C4-2B (cell line): ENCODE results near the gene ZNF778.

Experiments used
- H3K27ac ChIP-seq: fragments of 450-650 bp; 2 replicates; pipeline ENCODE4 v1.5.1; 2017
- ZFX ChIP-seq: fragments of 450-650 bp; IDR thresholded peaks from 2 replicates; pipeline ENCODE4 v1.6.1; 2017
- TF ChIP-seq, protein P1 (sequence below): fragments of 450-650 bp; conservative IDR thresholded peaks from 2 replicates; pipeline ENCODE4 v1.5.1; 2017; ENCODE audit warnings: mild to moderate bottlenecking

ZNF778 gene

DNA sequence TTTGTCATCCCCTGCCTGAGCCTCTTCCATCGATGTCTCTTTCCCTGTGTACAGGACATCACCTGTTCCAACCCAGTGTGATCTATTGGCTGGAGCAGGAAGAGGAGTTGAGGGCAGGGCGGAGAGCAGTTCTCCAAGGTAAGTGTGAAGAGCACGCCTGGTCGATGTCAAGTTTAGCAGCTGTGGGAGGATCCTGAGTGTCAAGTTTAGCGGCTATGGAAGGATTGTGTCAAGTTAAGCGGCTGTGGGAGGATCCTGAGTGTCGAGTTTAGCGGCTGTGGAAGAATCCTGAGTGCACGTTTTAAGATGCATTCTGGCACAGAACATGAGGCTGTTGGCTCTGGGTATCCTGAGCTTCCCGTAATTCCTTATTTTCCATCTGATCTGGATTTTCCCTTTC, 7.2 kb downstream of the ZNF778 start:
- H3K27ac ChIP-seq = no peak overlapping the region
- TF ChIP-seq, protein P1, sequence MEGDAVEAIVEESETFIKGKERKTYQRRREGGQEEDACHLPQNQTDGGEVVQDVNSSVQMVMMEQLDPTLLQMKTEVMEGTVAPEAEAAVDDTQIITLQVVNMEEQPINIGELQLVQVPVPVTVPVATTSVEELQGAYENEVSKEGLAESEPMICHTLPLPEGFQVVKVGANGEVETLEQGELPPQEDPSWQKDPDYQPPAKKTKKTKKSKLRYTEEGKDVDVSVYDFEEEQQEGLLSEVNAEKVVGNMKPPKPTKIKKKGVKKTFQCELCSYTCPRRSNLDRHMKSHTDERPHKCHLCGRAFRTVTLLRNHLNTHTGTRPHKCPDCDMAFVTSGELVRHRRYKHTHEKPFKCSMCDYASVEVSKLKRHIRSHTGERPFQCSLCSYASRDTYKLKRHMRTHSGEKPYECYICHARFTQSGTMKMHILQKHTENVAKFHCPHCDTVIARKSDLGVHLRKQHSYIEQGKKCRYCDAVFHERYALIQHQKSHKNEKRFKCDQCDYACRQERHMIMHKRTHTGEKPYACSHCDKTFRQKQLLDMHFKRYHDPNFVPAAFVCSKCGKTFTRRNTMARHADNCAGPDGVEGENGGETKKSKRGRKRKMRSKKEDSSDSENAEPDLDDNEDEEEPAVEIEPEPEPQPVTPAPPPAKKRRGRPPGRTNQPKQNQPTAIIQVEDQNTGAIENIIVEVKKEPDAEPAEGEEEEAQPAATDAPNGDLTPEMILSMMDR = no peak
- TF ChIP-seq ZFX = no peak

DNA sequence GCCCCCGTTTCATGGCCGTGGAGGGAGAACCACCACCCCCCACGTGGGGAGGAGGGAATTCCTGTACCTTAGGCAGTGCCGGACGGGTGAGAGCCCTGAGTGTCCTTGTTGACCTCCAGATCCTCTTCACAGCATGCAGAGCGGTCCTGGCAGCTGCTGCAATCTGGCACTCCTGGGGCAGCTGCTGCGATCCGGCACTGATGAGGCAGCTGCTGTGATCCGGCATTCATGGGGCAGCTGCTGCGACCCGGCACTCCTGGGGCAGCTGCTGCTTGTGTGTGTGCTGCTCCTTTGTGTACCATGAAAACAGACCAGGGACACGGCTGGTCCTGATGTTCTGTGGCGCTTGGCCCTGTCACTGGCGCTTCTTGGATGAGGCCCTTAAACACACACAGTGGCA, 12.8 kb downstream of the ZNF778 start:
- no peak for TF ChIP-seq ZFX
- TF ChIP-seq, protein P1 = no peak
- H3K27ac ChIP-seq = no peak overlapping the region

DNA sequence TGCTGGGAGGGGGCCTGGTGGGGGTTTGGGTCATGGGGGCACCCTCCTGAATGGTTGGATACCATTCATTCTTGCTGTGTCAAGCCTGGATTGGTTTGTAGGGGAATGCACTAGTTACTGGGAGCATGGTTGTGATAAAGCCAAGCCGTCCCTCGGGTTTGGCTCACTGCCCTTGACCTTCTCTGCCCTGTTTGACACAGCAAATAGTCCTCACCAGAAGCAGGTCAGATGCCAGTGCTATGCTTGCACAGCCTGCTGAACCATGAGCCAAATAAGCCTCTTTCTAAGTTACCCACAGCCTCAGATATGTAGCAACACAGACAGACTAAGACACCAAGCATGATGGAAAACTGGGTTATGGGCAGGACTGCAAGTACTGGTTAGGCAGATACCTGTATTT, 14.6 kb downstream of the ZNF778 start:
- H3K27ac ChIP-seq = no peak overlapping the region
- TF ChIP-seq ZFX = no peak
- TF ChIP-seq, protein P1 = no peak

DNA sequence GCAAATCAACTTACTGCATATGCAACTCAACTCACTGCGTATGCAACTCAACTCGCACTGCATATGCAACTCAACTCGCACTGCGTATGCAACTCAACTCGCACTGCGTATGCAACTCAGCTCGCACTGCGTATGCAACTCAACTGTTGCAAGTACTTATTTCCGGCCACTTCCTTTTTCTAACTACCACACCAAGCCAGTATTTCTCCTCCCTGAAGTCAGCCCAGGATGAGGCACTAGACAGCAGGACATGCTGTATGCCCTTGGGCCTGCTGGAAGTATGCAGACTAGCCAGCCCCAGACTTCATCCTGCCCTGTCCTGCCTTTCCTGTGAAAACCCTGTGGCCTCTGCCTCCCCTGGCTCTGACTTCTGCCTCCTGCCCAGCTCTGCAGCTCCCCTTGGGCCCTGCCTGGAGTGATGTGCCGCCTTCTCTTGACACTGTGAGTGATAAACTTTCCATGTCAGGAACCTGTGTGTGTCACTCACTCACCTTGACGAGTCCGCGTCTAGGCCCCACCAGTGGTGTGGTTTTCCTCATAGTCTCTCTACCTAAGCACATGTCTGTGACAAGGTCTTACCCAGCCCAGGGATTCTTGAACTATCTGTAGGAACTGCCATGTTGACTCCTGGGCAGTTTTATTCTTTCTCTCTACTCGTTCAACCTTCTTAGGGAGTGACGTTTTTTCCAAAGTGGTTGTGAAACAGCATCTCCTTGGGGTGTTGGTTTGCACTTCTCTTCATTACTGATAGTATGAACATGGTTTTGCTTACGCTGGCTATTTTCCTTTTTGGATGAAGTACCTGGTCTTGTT, 16.4 kb downstream of the ZNF778 start:
- H3K27ac ChIP-seq = no peak overlapping the region
- no peak for TF ChIP-seq ZFX
- TF ChIP-seq, protein P1 = no peak

DNA sequence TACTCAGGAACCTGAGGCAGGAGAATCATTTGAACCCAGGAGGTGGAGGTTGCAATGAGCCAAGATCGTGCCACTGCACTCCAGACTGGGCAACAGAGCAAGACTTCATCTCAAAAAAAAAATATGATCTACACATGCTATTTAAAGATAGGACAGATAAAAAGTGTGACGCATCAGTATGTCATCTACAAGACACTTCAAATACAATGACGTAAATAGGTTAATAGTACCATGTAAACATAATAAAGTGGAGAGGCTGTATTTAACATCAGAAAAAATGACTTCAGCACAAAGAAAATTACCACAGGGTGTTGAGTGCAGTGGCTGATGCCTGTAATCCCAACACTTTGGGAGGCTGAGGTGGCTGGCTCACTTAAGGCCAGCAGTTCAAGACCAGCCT, 20.2 kb downstream of the ZNF778 start:
- no peak overlapping the region for H3K27ac ChIP-seq
- no peak for TF ChIP-seq ZFX
- TF ChIP-seq, protein P1 = no peak

DNA sequence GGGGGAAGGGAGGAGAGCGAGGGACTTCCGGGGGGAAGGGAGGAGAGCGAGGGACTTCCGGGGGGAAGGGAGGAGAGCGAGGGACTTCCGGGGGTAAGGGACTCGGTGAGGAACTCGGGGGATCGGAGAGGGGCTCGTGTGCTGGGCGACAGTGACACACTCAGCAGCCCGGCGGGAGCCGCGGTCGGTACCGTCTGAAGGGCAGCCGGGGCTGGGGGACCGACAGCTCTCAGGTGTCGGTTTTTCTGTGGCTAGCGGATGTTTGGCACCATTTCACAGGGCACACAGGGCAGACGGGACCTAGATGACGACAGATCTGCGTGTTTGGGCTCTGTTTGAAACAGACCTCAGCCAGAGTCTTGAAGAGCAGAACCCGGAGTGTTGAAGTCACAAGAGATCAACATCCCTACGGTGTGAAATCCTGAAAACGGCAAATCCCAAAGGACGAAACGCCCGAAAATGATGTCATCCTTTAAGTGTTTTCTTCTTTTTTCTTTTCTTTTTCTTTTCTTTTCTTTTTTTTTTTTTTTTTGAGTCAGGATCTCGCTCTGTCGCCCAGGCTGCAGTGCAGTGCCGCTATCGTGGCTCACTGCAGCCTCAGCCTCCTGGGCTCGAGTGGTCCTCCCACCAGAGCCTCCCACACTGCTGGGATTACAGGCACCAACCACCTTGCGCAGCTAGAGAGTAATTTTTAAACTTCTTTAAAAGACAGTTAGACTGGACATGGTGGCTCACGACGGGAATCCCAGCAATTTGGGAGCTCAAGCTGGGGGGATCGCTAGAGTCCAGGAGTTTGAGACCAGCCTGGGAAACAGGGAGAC, 23.9 kb downstream of the ZNF778 start:
- no peak for TF ChIP-seq ZFX
- TF ChIP-seq, protein P1 = no peak
- H3K27ac ChIP-seq = peak overlapping the region; percentile 87

DNA sequence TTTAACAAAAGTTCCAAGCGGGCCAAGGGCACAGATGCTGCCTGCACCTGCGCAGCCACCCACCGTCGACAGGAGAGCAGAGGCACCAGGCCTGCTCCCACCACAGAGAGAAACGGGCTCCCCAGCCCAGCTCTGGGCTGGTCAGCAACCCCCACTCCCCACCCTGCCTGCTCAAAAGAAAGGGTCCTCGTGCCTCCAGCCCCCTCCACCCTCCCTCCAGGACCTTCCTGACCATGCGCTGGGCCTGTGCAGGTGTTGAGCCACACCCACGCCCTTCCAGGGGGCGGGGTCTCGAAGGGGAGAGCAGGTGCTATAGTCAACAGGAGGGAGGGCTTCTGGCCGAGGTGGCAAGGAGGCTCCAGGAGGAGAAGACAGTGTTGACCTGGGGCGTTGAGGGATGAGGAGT, 25.3 kb downstream of the ZNF778 start:
- H3K27ac ChIP-seq = no peak overlapping the region
- TF ChIP-seq, protein P1 = no peak
- no peak for TF ChIP-seq ZFX
